Stomach (tissue), 9 donors: ENCODE measurements around the gene ARHGEF25. TPM values are rescaled to one million over a fixed set of nuclear protein-coding genes. Genes with fewer than 3 reads are reported as not detected.
"Not testable (repeated sequence)": the region's sequence is repeated elsewhere in the genome, so short reads cannot be mapped to it uniquely, and the experiment has no call there.

Experiments used
- DNase-seq, 2 donors: peaks; one replicate each; pipeline versions ENCODE4 v3.0.0 to v3.0.0-alpha.2; 2013 to 2019
- H3K27ac ChIP-seq, 5 donors: fragments of 200-600 bp in 4 of 5; sonication (generic) in 4 of 5; one replicate each; pipeline ENCODE4 v1.5.1; 2013 to 2019; ENCODE audit warnings: mild to moderate bottlenecking in 1 of 5, moderate library complexity in 1 of 5
- H3K27me3 ChIP-seq, 3 donors: fragments of 200-600 bp; sonication (generic); one replicate each; pipeline ENCODE4 v1.5.1; 2017 to 2019; ENCODE audit warnings: mixed run types in 1 of 3
- H3K36me3 ChIP-seq, 4 donors: fragments of 200-600 bp; sonication (generic); 1 replicate in 3 of 4; 2 replicates in 1 of 4; pipeline ENCODE4 v1.5.1; 2016 to 2019
- H3K4me1 ChIP-seq, 4 donors: fragments of 200-600 bp; sonication (generic); one replicate each; pipeline ENCODE4 v1.5.1; 2016 to 2019
- H3K4me3 ChIP-seq, 4 donors: fragments of 200-600 bp; sonication (generic) in 3 of 4; one replicate each; pipeline ENCODE4 v1.5.1; 2016 to 2019; ENCODE audit warnings: mild to moderate bottlenecking in 1 of 4
- H3K9me3 ChIP-seq, 4 donors: fragments of 200-600 bp; sonication (generic); one replicate each; pipeline ENCODE4 v1.5.1; 2016 to 2019
- EP300 ChIP-seq: sonication (generic); formaldehyde crosslinking; IDR thresholded peaks from one replicate; pipeline ENCODE4 v1.6.1; 2017; ENCODE audit warnings: antibody characterized with exemption
- POLR2A ChIP-seq, 4 donors: fragments of 450-650 bp; IDR thresholded peaks; one replicate each; pipeline ENCODE4 v1.6.1; 2016; ENCODE audit warnings: antibody characterized with exemption in 4 of 4, control low read depth in 2 of 4, mild to moderate bottlenecking in 1 of 4, moderate library complexity in 1 of 4
- POLR2AphosphoS5 ChIP-seq, 3 donors: sonication (generic); formaldehyde crosslinking; IDR thresholded peaks; one replicate each; pipeline ENCODE4 v1.6.1; 2016; ENCODE audit warnings: antibody characterized with exemption in 3 of 3
- WGBS, 5 donors: extraction: QIAGEN DNeasy Blood & Tissue Kit in 3 of 5; methylation state at CpG; one replicate each; pipeline versions ENCODE4 v1.1.5 to v1.1.7; 2013 to 2018; 5-methylcytosine and 5-hydroxymethylcytosine counted together
- intact Hi-C: fragments of 100-400 bp; cut with DNase I; formaldehyde crosslinking; loops from one replicate; pipeline ENCODE4 v1.15.1; 2023; ENCODE audit warnings: low total_unique reads
- polyA plus RNA-seq, 3 donors: library from polyadenylated mRNA; stranded (reverse); fragments of 200-250 nt; gene quantifications; one replicate each; pipeline ENCODE4 v1.2.3, GENCODE V29; 2013
- total RNA-seq, 5 donors: library from RNA; depleted of rRNA; stranded (reverse); fragments of >200 nt; gene quantifications; one replicate each; pipeline versions ENCODE4 v1.1.0 to v1.2.3, GENCODE V29; 2014 to 2016
- TF ChIP-seq, protein P1 (sequence below), 7 experiments: fragments of 450-650 bp in 4 of 7; fragments of 200-600 bp in 3 of 7; sonication (generic) in 3 of 7; IDR thresholded peaks; one replicate each; pipeline ENCODE4 v1.5.1; 2016 to 2019; ENCODE audit warnings: antibody characterized with exemption in 7 of 7, control low read depth in 2 of 7, mild to moderate bottlenecking in 1 of 7
- donor health status: healthy with polysubstance abuse.
- donor health status: Bipolar disorder and iron deficiency.
- donor health status: healthy.

ARHGEF25 gene
- total and polyA plus RNA-seq, 8 donors, result 18.7 to 220 (median 30.4) TPM

DNA sequence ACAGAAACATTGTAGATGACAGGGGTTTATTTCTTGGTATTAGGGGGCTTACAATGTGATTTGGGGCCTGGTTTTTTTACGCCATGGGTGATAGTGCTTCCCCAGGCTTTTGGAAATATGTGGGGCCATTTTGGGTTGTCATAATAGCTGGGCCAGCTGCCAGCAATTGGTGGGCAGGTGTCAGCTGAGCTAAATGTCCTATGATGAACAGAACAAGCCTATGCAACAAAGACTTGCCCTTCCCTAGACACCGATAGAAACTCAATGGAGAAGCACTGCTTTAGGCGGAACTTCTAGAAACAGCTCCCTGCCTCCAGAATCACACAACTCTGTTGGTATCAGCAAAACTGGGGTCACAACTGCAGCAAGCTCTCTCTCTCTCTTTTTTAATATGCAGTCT is 26.9 kb downstream of the ARHGEF25 start:
- no peak for DNase-seq
- peaks cover 0 to 6% (median 5%) of the 10 kb centered on the region in 4 donors for H3K4me1 ChIP-seq
- H3K27ac ChIP-seq, result no peak overlapping the region
- no peaks in the 10 kb centered on the region for H3K9me3 ChIP-seq
- no peak for TF ChIP-seq POLR2AphosphoS5 (IDR thresholded peaks at IDR 0.05)
- no peak for TF ChIP-seq EP300
- TF ChIP-seq POLR2A (IDR thresholded peaks at IDR 0.05), result no peak
- TF ChIP-seq, protein P1, sequence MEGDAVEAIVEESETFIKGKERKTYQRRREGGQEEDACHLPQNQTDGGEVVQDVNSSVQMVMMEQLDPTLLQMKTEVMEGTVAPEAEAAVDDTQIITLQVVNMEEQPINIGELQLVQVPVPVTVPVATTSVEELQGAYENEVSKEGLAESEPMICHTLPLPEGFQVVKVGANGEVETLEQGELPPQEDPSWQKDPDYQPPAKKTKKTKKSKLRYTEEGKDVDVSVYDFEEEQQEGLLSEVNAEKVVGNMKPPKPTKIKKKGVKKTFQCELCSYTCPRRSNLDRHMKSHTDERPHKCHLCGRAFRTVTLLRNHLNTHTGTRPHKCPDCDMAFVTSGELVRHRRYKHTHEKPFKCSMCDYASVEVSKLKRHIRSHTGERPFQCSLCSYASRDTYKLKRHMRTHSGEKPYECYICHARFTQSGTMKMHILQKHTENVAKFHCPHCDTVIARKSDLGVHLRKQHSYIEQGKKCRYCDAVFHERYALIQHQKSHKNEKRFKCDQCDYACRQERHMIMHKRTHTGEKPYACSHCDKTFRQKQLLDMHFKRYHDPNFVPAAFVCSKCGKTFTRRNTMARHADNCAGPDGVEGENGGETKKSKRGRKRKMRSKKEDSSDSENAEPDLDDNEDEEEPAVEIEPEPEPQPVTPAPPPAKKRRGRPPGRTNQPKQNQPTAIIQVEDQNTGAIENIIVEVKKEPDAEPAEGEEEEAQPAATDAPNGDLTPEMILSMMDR (IDR thresholded peaks at IDR 0.05), result no peak
- intact Hi-C loops, result loop anchor here (10.0 kb wide), 1 partner anchor 47 kb away; no protein-coding TSS in a partner anchor
- 83 to 97% (median 92%) methylated on average over 3 of the region's 3 CpGs for WGBS, 5 donors
- no peak overlapping the region for H3K4me3 ChIP-seq
- no peaks in the 10 kb centered on the region for H3K36me3 ChIP-seq
- H3K27me3 ChIP-seq, result peaks cover 0 to 70% (median 36%) of the 10 kb centered on the region in 3 donors

DNA sequence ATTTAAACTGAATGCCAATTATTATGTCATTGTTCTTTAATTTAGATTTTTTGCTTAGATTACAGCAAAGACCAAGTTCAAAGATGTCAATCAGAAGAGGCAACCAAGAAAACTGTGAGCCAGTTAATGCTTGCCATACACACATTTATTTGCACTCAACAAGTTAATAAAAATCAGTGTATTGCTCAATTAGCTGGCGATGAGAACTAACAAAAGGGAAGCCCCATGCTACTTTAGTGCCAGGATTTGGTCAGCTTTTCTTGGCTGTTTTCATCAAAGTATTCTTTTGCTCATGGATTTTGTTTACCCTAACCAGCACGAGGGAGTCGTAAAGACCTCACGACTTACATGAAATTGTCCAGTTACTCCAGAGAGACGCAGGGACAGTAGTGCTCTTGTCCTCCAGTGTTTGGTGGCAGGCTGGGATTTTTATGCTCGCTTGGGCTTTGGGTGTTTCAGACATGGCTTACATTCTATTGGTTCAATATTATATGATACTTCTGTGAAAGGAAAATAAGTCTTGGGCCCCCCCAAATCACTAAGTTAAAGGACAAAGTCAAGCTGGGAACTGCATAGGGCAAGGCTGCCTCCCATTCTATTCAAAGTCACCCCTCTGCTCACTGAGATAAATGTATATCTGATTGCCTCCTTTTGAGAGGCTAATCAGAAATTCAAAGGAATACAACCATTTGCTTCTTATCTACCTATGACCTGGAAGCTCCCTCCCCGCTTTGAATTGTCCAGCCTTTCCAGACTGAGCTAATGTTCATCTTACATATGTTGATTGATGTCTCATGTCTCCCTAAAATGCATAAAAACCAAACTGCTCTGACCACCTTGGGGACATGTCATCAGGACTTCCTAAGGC is 29.2 kb downstream of the ARHGEF25 start:
- Histone ChIP-seq H3K27me3 (peaks cover 0 to 58% (median 23%) of the 10 kb centered on the region in 3 donors), H3K4me3 (no peak overlapping the region), H3K9me3 (peaks cover 0 to 6% (median 3%) of the 10 kb centered on the region in 4 donors), H3K4me1 (no peaks in the 10 kb centered on the region), H3K36me3 (no peaks in the 10 kb centered on the region), H3K27ac (no peak overlapping the region)
- WGBS, 5 donors, result 62 to 72% (median 66%) methylated on average over 7 of the region's 7 CpGs
- TF ChIP-seq, protein P1 (IDR thresholded peaks at IDR 0.05), result no peak
- TF ChIP-seq POLR2AphosphoS5 (IDR thresholded peaks at IDR 0.05) (no peak), EP300 (no peak), POLR2A (IDR thresholded peaks at IDR 0.05) (no peak)
- intact Hi-C loops, result no loop called here
- DNase-seq, result no peak

DNA sequence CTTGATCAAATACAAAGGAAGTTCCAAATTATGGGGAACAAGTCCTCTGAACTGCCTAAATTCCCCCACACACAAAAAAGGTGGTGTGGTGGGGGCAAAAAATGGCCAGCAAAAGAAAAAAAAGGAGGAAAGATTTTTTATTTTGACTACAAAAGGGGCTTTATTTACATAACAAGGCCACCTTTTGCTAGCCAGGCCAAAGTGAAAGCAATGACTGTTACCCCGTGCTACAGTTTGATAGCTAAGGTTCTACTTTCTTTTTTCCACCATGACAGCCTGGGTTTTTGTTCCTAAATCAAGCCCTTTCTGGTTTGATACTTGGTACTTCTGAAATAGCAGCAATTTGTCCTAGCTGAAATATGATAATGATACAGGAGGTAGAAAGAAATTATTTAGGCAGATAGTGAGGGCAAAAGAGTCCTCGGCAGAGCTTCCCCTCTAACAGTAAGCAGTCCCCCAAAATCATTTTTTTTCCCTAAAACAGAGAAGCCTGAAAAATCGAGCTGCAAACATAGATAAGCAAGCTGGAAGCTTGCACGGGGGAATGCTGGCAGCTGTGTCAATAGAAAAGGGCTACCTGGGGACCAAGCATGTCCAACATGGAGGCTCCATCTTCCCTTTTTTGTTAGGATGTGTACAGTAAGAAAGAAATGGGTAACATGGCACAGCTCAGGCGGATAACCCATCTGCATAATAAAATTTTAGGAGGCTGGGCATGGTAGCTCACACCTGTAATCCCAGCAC is 30.6 kb downstream of the ARHGEF25 start:
- Histone ChIP-seq H3K27me3 (peaks cover 0 to 47% (median 20%) of the 10 kb centered on the region in 3 donors), H3K36me3 (no peaks in the 10 kb centered on the region), H3K4me3 (no peak overlapping the region), H3K27ac (no peak overlapping the region), H3K4me1 (no peaks in the 10 kb centered on the region), H3K9me3 (peaks cover 0 to 15% (median 11%) of the 10 kb centered on the region in 4 donors)
- 39 to 54% (median 41%) methylated on average over 5 of the region's 5 CpGs for WGBS, 5 donors
- TF ChIP-seq, protein P1 (IDR thresholded peaks at IDR 0.05), result no peak
- no peak for TF ChIP-seq POLR2A (IDR thresholded peaks at IDR 0.05)
- no peak for TF ChIP-seq POLR2AphosphoS5 (IDR thresholded peaks at IDR 0.05)
- no peak for TF ChIP-seq EP300
- no peak for DNase-seq
- intact Hi-C loops, result no loop called here

GRCh38 chr12:57645990-57646658 is 34.9 kb downstream of the ARHGEF25 start:
- H3K36me3 ChIP-seq, result not testable (repeated sequence)
- WGBS, 5 donors, result 68 to 77% (median 70%) methylated on average over 10 to 13 of the region's 13 CpGs

GRCh38 chr12:57646659-57647049 is 35.4 kb downstream of the ARHGEF25 start:
- intact Hi-C loops, H3K4me3 ChIP-seq: not testable (repeated sequence)
- 81 to 94% (median 89%) methylated on average over 2 to 10 of the region's 15 CpGs; no CpG with 5 or more reads in 2 of the 5 donors for WGBS, 5 donors

More at GRCh38 chr12:57645990-57646658, 34.9 kb downstream of the ARHGEF25 start:
- peaks cover 0 to 15% (median 11%) of the 10 kb centered on the region in 4 donors for H3K9me3 ChIP-seq
- intact Hi-C loops, H3K4me1 ChIP-seq, H3K4me3 ChIP-seq, H3K27ac ChIP-seq: not testable (repeated sequence)
- peak in 1 of 2 donors; percentile 23 for DNase-seq
- peaks cover 0 to 22% (median 6%) of the 10 kb centered on the region in 3 donors for H3K27me3 ChIP-seq

More at GRCh38 chr12:57646659-57647049, 35.4 kb downstream of the ARHGEF25 start:
- H3K27ac ChIP-seq, H3K36me3 ChIP-seq, DNase-seq, H3K4me1 ChIP-seq: not testable (repeated sequence)
- Histone ChIP-seq H3K9me3 (peaks cover 0 to 15% (median 11%) of the 10 kb centered on the region in 4 donors), H3K27me3 (peaks cover 0 to 17% (median 6%) of the 10 kb centered on the region in 3 donors)
